Neural progenitor cell (in vitro differentiated cells): ENCODE measurements around the gene ARAP2. TPM values are rescaled to one million over a fixed set of nuclear protein-coding genes. Genes with fewer than 3 reads are reported as not detected.
A peak's percentile ranks its signal among the peaks of the same experiment; 100 is the strongest.

Experiments
- DNase-seq: peaks from one replicate; pipeline ENCODE4 v3.0.0-alpha.2; 2016; ENCODE audit warnings: low spot score
- H2AFZ ChIP-seq: fragments of 200-600 bp; sonication (generic); replicated peaks from 2 replicates; pipeline ENCODE4 v1.6.1; 2016; ENCODE audit warnings: antibody characterized with exemption
- H3F3A ChIP-seq: fragments of 200-600 bp; sonication (generic); 2 replicates; pipeline ENCODE4 v1.6.1; 2016; ENCODE audit warnings: antibody characterized with exemption, low read depth
- H3K27ac ChIP-seq: fragments of 200-600 bp; sonication (generic); 2 replicates; pipeline ENCODE4 v1.5.1; 2016; ENCODE audit warnings: mild to moderate bottlenecking
- H3K27me3 ChIP-seq: fragments of 200-600 bp; sonication (generic); 2 replicates; pipeline ENCODE4 v1.6.1; 2016; ENCODE audit warnings: mild to moderate bottlenecking, moderate library complexity
- H3K36me3 ChIP-seq: fragments of 200-600 bp; sonication (generic); 2 replicates; pipeline ENCODE4 v1.5.1; 2016
- H3K4me1 ChIP-seq: fragments of 200-600 bp; sonication (generic); 2 replicates; pipeline ENCODE4 v1.6.1; 2016; ENCODE audit warnings: mixed run types
- H3K4me2 ChIP-seq: fragments of 200-600 bp; sonication (generic); 2 replicates; pipeline ENCODE4 v1.6.1; 2016
- H3K4me3 ChIP-seq: fragments of 200-600 bp; sonication (generic); 2 replicates; pipeline ENCODE4 v1.5.1; 2016
- H3K79me2 ChIP-seq: fragments of 200-600 bp; sonication (generic); 2 replicates; pipeline ENCODE4 v1.6.1; 2016; ENCODE audit warnings: low read depth
- H3K9ac ChIP-seq: fragments of 200-600 bp; sonication (generic); 2 replicates; pipeline ENCODE4 v1.6.1; 2016
- H3K9me3 ChIP-seq: fragments of 200-600 bp; sonication (generic); 2 replicates; pipeline ENCODE4 v1.5.1; 2016; ENCODE audit warnings: low read depth
- H4K20me1 ChIP-seq: fragments of 200-600 bp; sonication (generic); 2 replicates; pipeline ENCODE4 v1.6.1; 2016; ENCODE audit warnings: low read depth
- H3K27ac Mint-ChIP-seq: 3 replicates; pipeline ENCODE4 v1.8.0; 2021; ENCODE audit warnings: mixed read lengths
- H3K27me3 Mint-ChIP-seq: 2 replicates; pipeline ENCODE4 v1.8.0; 2022; ENCODE audit warnings: low read depth, mild to moderate bottlenecking, inconsistent platforms, moderate library complexity, mixed read lengths; ENCODE audit not compliant: insufficient read depth
- H3K36me3 Mint-ChIP-seq: 3 replicates; pipeline ENCODE4 v1.8.0; 2021; ENCODE audit warnings: mixed read lengths
- H3K4me1 Mint-ChIP-seq: 3 replicates; pipeline ENCODE4 v1.8.0; 2021; ENCODE audit warnings: mixed read lengths
- H3K4me3 Mint-ChIP-seq: 3 replicates; pipeline ENCODE4 v1.8.0; 2021; ENCODE audit warnings: mild to moderate bottlenecking, moderate library complexity, mixed read lengths
- H3K9me3 Mint-ChIP-seq: 3 replicates; pipeline ENCODE4 v1.8.0; 2020; ENCODE audit warnings: mixed read lengths
- EZH2 ChIP-seq: fragments of 200-600 bp; sonication (generic); IDR thresholded peaks from 2 replicates; pipeline ENCODE4 v1.6.1; 2017; ENCODE audit warnings: antibody characterized with exemption, mild to moderate bottlenecking, moderate library complexity
- EZH2phosphoT487 ChIP-seq: fragments of 200-600 bp; sonication (generic); IDR thresholded peaks from 2 replicates; pipeline ENCODE4 v1.6.1; 2017; ENCODE audit warnings: antibody characterized with exemption
- total RNA-seq: library from RNA; depleted of rRNA; stranded (reverse); fragments of >200 nt; gene quantifications from 2 replicates; pipeline ENCODE4 v1.2.3, GENCODE V29; 2015; ENCODE audit warnings: low replicate concordance
- TF ChIP-seq, protein P1 (sequence below): fragments of 200-600 bp; sonication (generic); IDR thresholded peaks from 2 replicates; pipeline ENCODE4 v1.5.1; 2017; ENCODE audit warnings: antibody characterized with exemption, mild to moderate bottlenecking

The ARAP2 gene
- total RNA-seq, 1 donor from 2014 or later = 1.6 TPM

DNA sequence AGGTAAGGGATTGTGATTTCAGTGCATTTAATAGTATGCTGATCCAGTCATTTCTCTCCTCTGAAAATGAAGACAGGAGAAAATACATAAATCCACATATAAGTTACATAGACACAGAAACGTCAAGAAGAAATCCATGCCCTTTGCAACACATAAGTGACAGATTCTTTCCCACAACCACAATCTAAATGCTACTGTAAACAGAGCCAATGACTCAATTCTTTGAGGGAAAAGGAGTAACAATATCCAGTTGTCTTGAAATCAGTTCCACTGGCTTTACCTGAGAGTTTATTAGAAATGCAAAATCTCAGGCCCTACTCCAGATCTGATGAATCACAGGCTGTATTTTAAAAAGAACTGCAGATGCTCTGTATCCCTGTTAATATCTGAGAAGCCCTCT lies 66.4 kb downstream of the ARAP2 start:
- no peaks in the 10 kb centered on the region for H3K27me3 ChIP-seq
- H3K4me1 Mint-ChIP-seq = peaks cover 3% of the 10 kb centered on the region
- H4K20me1 ChIP-seq = no peaks in the 10 kb centered on the region
- no peak overlapping the region for H3K4me3 Mint-ChIP-seq
- H3K4me3 ChIP-seq = no peak overlapping the region
- no peaks in the 10 kb centered on the region for H3K36me3 ChIP-seq
- no peaks in the 10 kb centered on the region for H3K27me3 Mint-ChIP-seq
- no peak overlapping the region for H3K27ac ChIP-seq
- H3K4me1 ChIP-seq = peaks cover 11% of the 10 kb centered on the region
- no peak overlapping the region for H2AFZ ChIP-seq
- TF ChIP-seq EZH2phosphoT487 (no peak), EZH2 (no peak)
- TF ChIP-seq, protein P1, sequence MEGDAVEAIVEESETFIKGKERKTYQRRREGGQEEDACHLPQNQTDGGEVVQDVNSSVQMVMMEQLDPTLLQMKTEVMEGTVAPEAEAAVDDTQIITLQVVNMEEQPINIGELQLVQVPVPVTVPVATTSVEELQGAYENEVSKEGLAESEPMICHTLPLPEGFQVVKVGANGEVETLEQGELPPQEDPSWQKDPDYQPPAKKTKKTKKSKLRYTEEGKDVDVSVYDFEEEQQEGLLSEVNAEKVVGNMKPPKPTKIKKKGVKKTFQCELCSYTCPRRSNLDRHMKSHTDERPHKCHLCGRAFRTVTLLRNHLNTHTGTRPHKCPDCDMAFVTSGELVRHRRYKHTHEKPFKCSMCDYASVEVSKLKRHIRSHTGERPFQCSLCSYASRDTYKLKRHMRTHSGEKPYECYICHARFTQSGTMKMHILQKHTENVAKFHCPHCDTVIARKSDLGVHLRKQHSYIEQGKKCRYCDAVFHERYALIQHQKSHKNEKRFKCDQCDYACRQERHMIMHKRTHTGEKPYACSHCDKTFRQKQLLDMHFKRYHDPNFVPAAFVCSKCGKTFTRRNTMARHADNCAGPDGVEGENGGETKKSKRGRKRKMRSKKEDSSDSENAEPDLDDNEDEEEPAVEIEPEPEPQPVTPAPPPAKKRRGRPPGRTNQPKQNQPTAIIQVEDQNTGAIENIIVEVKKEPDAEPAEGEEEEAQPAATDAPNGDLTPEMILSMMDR = no peak
- H3K36me3 Mint-ChIP-seq = no peaks in the 10 kb centered on the region
- no peaks in the 10 kb centered on the region for H3K9me3 Mint-ChIP-seq
- H3K9me3 ChIP-seq = no peaks in the 10 kb centered on the region
- H3K27ac Mint-ChIP-seq = no peak overlapping the region
- H3K4me2 ChIP-seq = no peak overlapping the region
- no peak overlapping the region for H3K9ac ChIP-seq
- H3F3A ChIP-seq = no peaks in the 10 kb centered on the region
- DNase-seq = no peak
- H3K79me2 ChIP-seq = no peaks in the 10 kb centered on the region

- H3K27ac ChIP-seq = peak overlapping the region; percentile 35
- H3K36me3 ChIP-seq = no peaks in the 10 kb centered on the region
- no peak overlapping the region for H2AFZ ChIP-seq
- peak overlapping the region; percentile 2 for H3K4me2 ChIP-seq
- DNase-seq = no peak
- no peaks in the 10 kb centered on the region for H3K9me3 Mint-ChIP-seq
- H3K79me2 ChIP-seq = no peaks in the 10 kb centered on the region
- H3K4me1 Mint-ChIP-seq = no peaks in the 10 kb centered on the region
- H3K4me3 ChIP-seq = no peak overlapping the region
- H3K27me3 Mint-ChIP-seq = no peaks in the 10 kb centered on the region
- no peaks in the 10 kb centered on the region for H3K27me3 ChIP-seq
- H3K36me3 Mint-ChIP-seq = no peaks in the 10 kb centered on the region
- H3K4me3 Mint-ChIP-seq = no peak overlapping the region
- H4K20me1 ChIP-seq = no peaks in the 10 kb centered on the region
- no peak for TF ChIP-seq EZH2
- TF ChIP-seq, protein P1 = no peak
- no peak overlapping the region for H3K9ac ChIP-seq
- no peaks in the 10 kb centered on the region for H3K9me3 ChIP-seq
- H3K4me1 ChIP-seq = peaks cover 15% of the 10 kb centered on the region
- no peak overlapping the region for H3K27ac Mint-ChIP-seq
- H3F3A ChIP-seq = no peaks in the 10 kb centered on the region
Measured at GRCh38 chr4:36174570-36174969, 69.7 kb downstream of the ARAP2 start.

DNA sequence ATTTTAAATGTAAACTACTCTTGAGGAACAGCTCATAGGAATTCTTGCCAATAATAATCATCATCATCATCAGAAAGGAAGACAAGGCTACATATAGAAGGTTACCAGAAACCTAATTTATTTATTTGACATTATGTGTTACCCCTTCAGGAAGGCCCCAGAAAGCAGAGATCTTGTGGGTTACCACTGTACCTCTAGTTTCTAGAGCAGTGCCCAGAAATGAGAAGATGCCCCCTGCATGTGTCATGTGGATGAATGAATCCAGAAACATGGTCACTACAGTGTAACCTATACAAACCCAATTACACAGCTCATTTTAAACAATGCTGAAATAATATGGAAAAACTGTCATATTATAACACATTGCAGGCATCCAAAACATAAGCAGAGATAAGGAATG lies 70.4 kb downstream of the ARAP2 start:
- TF ChIP-seq, protein P1 = no peak
- Histone ChIP-seq H3K9ac (no peak overlapping the region), H4K20me1 (no peaks in the 10 kb centered on the region), H3K79me2 (no peaks in the 10 kb centered on the region), H3K4me2 (peak overlapping the region; percentile 2), H3F3A (no peaks in the 10 kb centered on the region), H3K27ac (no peak overlapping the region), H3K36me3 (no peaks in the 10 kb centered on the region), H2AFZ (no peak overlapping the region), H3K27me3 (no peaks in the 10 kb centered on the region), H3K4me1 (peaks cover 15% of the 10 kb centered on the region), H3K9me3 (no peaks in the 10 kb centered on the region), H3K4me3 (no peak overlapping the region)
- H3K27me3 Mint-ChIP-seq = peaks cover 2% of the 10 kb centered on the region
- H3K27ac Mint-ChIP-seq = peak overlapping the region; percentile 57
- H3K36me3 Mint-ChIP-seq = no peaks in the 10 kb centered on the region
- no peaks in the 10 kb centered on the region for H3K4me1 Mint-ChIP-seq
- no peaks in the 10 kb centered on the region for H3K9me3 Mint-ChIP-seq
- no peak overlapping the region for H3K4me3 Mint-ChIP-seq
- DNase-seq = no peak

GRCh38 chr4:36172656-36173055 lies 71.7 kb downstream of the ARAP2 start:
- Mint-ChIP-seq H3K27me3 (peaks cover 2% of the 10 kb centered on the region), H3K9me3 (no peaks in the 10 kb centered on the region), H3K4me3 (no peak overlapping the region), H3K27ac (no peak overlapping the region), H3K4me1 (no peaks in the 10 kb centered on the region), H3K36me3 (no peaks in the 10 kb centered on the region)
- Histone ChIP-seq H3K27ac (peak overlapping the region; percentile 2), H3K27me3 (no peaks in the 10 kb centered on the region), H3K36me3 (no peaks in the 10 kb centered on the region), H2AFZ (no peak overlapping the region), H3F3A (no peaks in the 10 kb centered on the region), H3K9ac (no peak overlapping the region), H3K4me3 (no peak overlapping the region), H3K79me2 (no peaks in the 10 kb centered on the region), H3K9me3 (no peaks in the 10 kb centered on the region), H4K20me1 (no peaks in the 10 kb centered on the region), H3K4me2 (peak overlapping the region; percentile 31), H3K4me1 (peaks cover 20% of the 10 kb centered on the region)
- DNase-seq = no peak
- TF ChIP-seq EZH2phosphoT487 = no peak
